IMR-90 (cell line): ENCODE results near the gene ZFP36. TPM values are rescaled to one million over a fixed set of nuclear protein-coding genes. Genes with fewer than 3 reads are reported as not detected.

Experiments used
- ATAC-seq: fragments of 200-7000 bp; cut with Tn5 transposase; 2 replicates; pipeline ENCODE4 v1.9.1; 2020; ENCODE audit warnings: low read depth, mild to moderate bottlenecking, moderate library complexity
- BruUV-seq: library from RNA; stranded (reverse); fragments of 400-500 nt; replicated peaks from 2 replicates; lab custom pipeline; 2021; lab: Mats Ljungman, UMichigan
- CTCF ChIA-PET: fragments of 300-600 bp; formaldehyde crosslinking; extraction: SDS; loops from one replicate; lab custom pipeline; 2021; ENCODE audit warnings: antibody characterized with exemption; lab: Yijun Ruan, JAX
- POLR2A ChIA-PET: fragments of 300-600 bp; sonication (Branson Sonifier 250); formaldehyde crosslinking; loops from one replicate; lab custom pipeline; 2022; ENCODE audit warnings: antibody characterized with exemption; ENCODE audit not compliant: unreplicated experiment; lab: Charles Lee
- DNase-seq: peaks from one replicate; pipeline ENCODE4 v3.0.0; 2013
- H2AFZ ChIP-seq: replicated peaks from 2 replicates; pipeline ENCODE3; 2013; ENCODE audit warnings: low read length, mild to moderate bottlenecking; ENCODE audit not compliant: poor library complexity
- H2AK5ac ChIP-seq: 2 replicates; pipeline ENCODE4 v1.6.1; 2013; ENCODE audit warnings: low read depth, low read length, inconsistent platforms
- H2AK9ac ChIP-seq: replicated peaks from 2 replicates; pipeline ENCODE3; 2013; ENCODE audit warnings: mild to moderate bottlenecking, low read depth, low read length, moderate library complexity; ENCODE audit not compliant: poor library complexity
- H2BK120ac ChIP-seq: 2 replicates; pipeline ENCODE4 v1.6.1; 2013; ENCODE audit warnings: low read depth, low read length, inconsistent platforms
- H2BK15ac ChIP-seq: 3 replicates; pipeline ENCODE4 v1.6.1; 2013; ENCODE audit warnings: low read depth, low read length, inconsistent platforms
- H2BK20ac ChIP-seq: 2 replicates; pipeline ENCODE4 v1.6.1; 2013; ENCODE audit warnings: low read depth, mild to moderate bottlenecking, inconsistent platforms, low read length, moderate library complexity
- H2BK5ac ChIP-seq: 2 replicates; pipeline ENCODE4 v1.6.1; 2013; ENCODE audit warnings: mild to moderate bottlenecking, low read depth, low read length, inconsistent platforms; ENCODE audit not compliant: poor library complexity, severe bottlenecking
- H3K14ac ChIP-seq: replicated peaks from 2 replicates; pipeline ENCODE4 v1.6.1; 2013; ENCODE audit warnings: low read depth, low read length, inconsistent platforms
- H3K18ac ChIP-seq: 2 replicates; pipeline ENCODE4 v1.6.1; 2013; ENCODE audit warnings: low read depth, low read length, control low read depth
- H3K23ac ChIP-seq: 2 replicates; pipeline ENCODE4 v1.6.1; 2013; ENCODE audit warnings: low read depth, low read length, inconsistent platforms
- H3K27ac ChIP-seq: 2 replicates; pipeline ENCODE4 v1.5.1; 2013; ENCODE audit warnings: mild to moderate bottlenecking, control low read depth, low read length; ENCODE audit not compliant: insufficient read depth
- H3K27me3 ChIP-seq: 2 replicates; pipeline ENCODE4 v1.6.1; 2013; ENCODE audit warnings: low read length; ENCODE audit not compliant: control insufficient read depth, insufficient read depth
- H3K36me3 ChIP-seq: 2 replicates; pipeline ENCODE4 v1.6.1; 2013; ENCODE audit warnings: low read length, mixed read lengths; ENCODE audit not compliant: control insufficient read depth, insufficient read depth
- H3K4ac ChIP-seq: 2 replicates; pipeline ENCODE4 v1.6.1; 2013; ENCODE audit warnings: low read depth, low read length, inconsistent platforms
- H3K4me1 ChIP-seq: 2 replicates; pipeline ENCODE4 v1.6.1; 2013; ENCODE audit warnings: low read length, mixed read lengths; ENCODE audit not compliant: control insufficient read depth, insufficient read depth
- H3K4me2 ChIP-seq: 2 replicates; pipeline ENCODE4 v1.6.1; 2013; ENCODE audit warnings: low read depth, mild to moderate bottlenecking, control low read depth, low read length, moderate library complexity
- H3K4me3 ChIP-seq: 2 replicates; pipeline ENCODE4 v1.5.1; 2013; ENCODE audit warnings: low read depth, mild to moderate bottlenecking, control low read depth, low read length, moderate library complexity; ENCODE audit not compliant: insufficient read depth
- H3K56ac ChIP-seq: 2 replicates; pipeline ENCODE4 v1.6.1; 2013; ENCODE audit warnings: low read length, inconsistent platforms; ENCODE audit not compliant: insufficient read depth; ENCODE audit errors: extremely low read depth
- H3K79me1 ChIP-seq, 2 experiments: 2 replicates each; pipeline ENCODE4 v1.6.1; 2013; ENCODE audit warnings: low read length in 2 of 2, inconsistent platforms in 1 of 2, low read depth in 1 of 2
- H3K9ac ChIP-seq: 2 replicates; pipeline ENCODE4 v1.6.1; 2013; ENCODE audit warnings: low read depth, low read length, control low read depth
- H3K9me1 ChIP-seq: 2 replicates; pipeline ENCODE4 v1.6.1; 2013; ENCODE audit warnings: low read length, inconsistent platforms; ENCODE audit not compliant: insufficient read depth
- H3K9me3 ChIP-seq: 2 replicates; pipeline ENCODE4 v1.6.1; 2013; ENCODE audit warnings: low read length; ENCODE audit not compliant: control insufficient read depth, insufficient read depth
- H4K20me1 ChIP-seq: 2 replicates; pipeline ENCODE4 v1.6.1; 2013; ENCODE audit warnings: low read length, inconsistent platforms; ENCODE audit not compliant: insufficient read depth
- H4K5ac ChIP-seq: 2 replicates; pipeline ENCODE4 v1.6.1; 2013; ENCODE audit warnings: mild to moderate bottlenecking, low read depth, low read length, control low read depth
- H4K8ac ChIP-seq, 2 experiments: 2 replicates each; pipeline ENCODE4 v1.6.1; 2013; ENCODE audit warnings: low read depth in 2 of 2, low read length in 2 of 2, control low read depth in 1 of 2, inconsistent platforms in 1 of 2
- H4K91ac ChIP-seq: 2 replicates; pipeline ENCODE4 v1.6.1; 2013; ENCODE audit warnings: low read depth, low read length, inconsistent platforms; ENCODE audit not compliant: insufficient read depth
- CEBPB ChIP-seq: IDR thresholded peaks from 2 replicates; pipeline ENCODE4 v1.6.1; 2012; ENCODE audit warnings: low read depth, low read length, improper control_type of control experiment
- SMC3 ChIP-seq: fragments of 150-350 bp; IDR thresholded peaks from 2 replicates; pipeline ENCODE4 v1.6.1; 2016; ENCODE audit warnings: low read depth, mild to moderate bottlenecking, antibody characterized with exemption, low read length, moderate library complexity
- WGBS, 2 experiments: methylation state at CpG; one replicate each; pipeline versions ENCODE4 v1.1.5 to v1.1.7; 2013; ENCODE audit warnings: missing lambda C conversion rate in 2 of 2; ENCODE audit not compliant: insufficient read length in 1 of 2; ENCODE audit errors: extremely low coverage in 2 of 2; 5-methylcytosine and 5-hydroxymethylcytosine counted together
- dilution Hi-C: fragments of 300-500 bp; cut with HindIII; formaldehyde crosslinking; loops from one replicate; pipeline ENCODE4 v1.14.3; 2018; ENCODE audit warnings: low sequenced_read_pairs; ENCODE audit not compliant: unreplicated experiment
- in situ Hi-C: fragments of 300-500 bp; cut with MboI; formaldehyde crosslinking; loops from 3 replicates; pipeline ENCODE4 v1.14.3; 2019; ENCODE audit warnings: low sequenced_read_pairs, inconsistent platforms, mixed read lengths
- intact Hi-C: fragments of 100-400 bp; cut with micrococcal nuclease; formaldehyde crosslinking; loops from 2 replicates; pipeline ENCODE4 v1.10.0; 2022
- polyA plus RNA-seq, 3 experiments: library from polyadenylated mRNA; depleted of rRNA; stranded (reverse); fragments of >200 nt; gene quantifications; 2 replicates each; pipeline ENCODE4 v1.2.3, GENCODE V29; 2012; ENCODE audit warnings: low replicate concordance in 1 of 3
- total RNA-seq: library from RNA; depleted of rRNA; stranded (reverse); fragments of >200 nt; gene quantifications from 2 replicates; pipeline ENCODE4 v1.2.3, GENCODE V29; 2012
- TF ChIP-seq, protein P1 (sequence below): fragments of 150-350 bp; IDR thresholded peaks from 2 replicates; pipeline ENCODE4 v1.6.1; 2017; ENCODE audit warnings: mild to moderate bottlenecking, antibody characterized with exemption, low read length, low read depth

ZFP36 gene
- total and polyA plus RNA-seq, 2 of the 4 experiments (the other 2 are of a cell fraction), result 1.4 to 45.0 TPM

DNA sequence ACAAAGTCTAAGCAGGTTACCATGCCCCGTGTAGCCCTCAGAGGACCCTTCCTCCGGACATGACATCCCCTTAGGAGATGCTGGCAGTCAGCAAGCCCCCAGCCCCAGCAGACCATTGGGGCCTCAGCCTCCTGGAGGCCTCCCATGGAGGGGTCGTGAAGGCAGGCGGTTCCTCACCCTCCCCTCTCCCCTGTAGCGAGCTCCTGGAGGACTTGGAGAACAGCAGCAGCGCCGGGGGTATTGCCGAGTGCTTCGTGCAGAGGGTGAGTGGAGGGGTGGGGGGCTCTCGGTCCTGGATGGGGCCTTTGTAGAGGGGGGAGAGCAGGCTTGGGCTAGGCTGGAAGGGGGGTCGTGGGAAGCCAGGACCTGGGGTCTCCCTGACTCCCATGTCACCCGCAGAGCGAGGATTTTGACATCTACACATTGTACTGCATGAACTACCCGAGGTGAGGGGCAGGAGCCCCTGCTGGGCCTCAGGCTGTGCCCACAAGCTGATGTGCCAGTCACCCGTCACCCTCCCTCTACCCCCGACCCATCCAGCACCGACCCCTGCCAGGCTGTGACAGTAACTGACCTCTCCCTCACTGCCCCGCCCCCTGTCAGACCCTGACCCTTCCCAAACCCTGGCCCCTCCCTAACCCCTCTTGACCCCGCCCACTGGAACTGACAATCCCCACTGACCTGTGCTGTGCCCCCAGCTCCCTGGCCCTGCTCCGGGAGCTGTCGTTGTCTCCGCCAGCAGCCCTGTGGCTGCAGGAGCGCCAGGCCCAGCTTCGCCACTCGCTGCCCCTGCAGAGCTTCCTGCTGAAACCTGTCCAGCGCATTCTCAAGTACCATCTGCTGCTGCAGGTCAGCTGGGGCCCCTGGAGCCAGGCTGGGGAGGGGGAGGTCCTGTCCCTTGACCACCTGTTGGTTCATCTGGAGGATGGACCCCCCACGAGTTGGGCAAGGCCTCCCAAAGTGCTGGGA is 9.8 kb downstream of the ZFP36 start:
- Histone ChIP-seq H3K9me3 (no peaks in the 10 kb centered on the region), H3K79me1 (peaks cover 13 to 71% of the 10 kb centered on the region in 2 experiments), H2AK9ac (peak overlapping the region; percentile 5), H3K9me1 (peaks cover 12% of the 10 kb centered on the region; the same call in 1 of the 2 replicates), H2AFZ (no peak overlapping the region), H2BK5ac (no peak overlapping the region), H3K14ac (peak overlapping the region; percentile 10; the same call in 1 of the 2 replicates), H3K4me2 (peak overlapping the region; percentile 37; the same call in 1 of the 2 replicates), H3K23ac (peak overlapping the region; percentile 23; the same call in 1 of the 2 replicates), H3K18ac (no peak overlapping the region), H3K4me1 (peaks cover 12% of the 10 kb centered on the region), H2BK120ac (no peak overlapping the region), H2AK5ac (no peak overlapping the region), H3K4ac (no peak overlapping the region), H4K8ac (no peak overlapping the region), H2BK15ac (no peak overlapping the region), H3K27ac (no peak overlapping the region), H3K4me3 (no peak overlapping the region), H3K27me3 (no peaks in the 10 kb centered on the region), H4K5ac (no peak overlapping the region), H3K9ac (no peak overlapping the region), H3K36me3 (peaks cover 51% of the 10 kb centered on the region), H3K56ac (no peak overlapping the region), H4K20me1 (peaks cover 46% of the 10 kb centered on the region), H4K91ac (no peak overlapping the region), H2BK20ac (no peak overlapping the region)
- no TSS peak for BruUV-seq
- ChIA-PET CTCF (interaction anchor here (0.6 kb wide), 1 partner anchor 1723 kb away, joined by 4 read pairs; no protein-coding TSS in a partner anchor), POLR2A (interaction anchor here (0.6 kb wide), 1 partner anchor 456 kb away, joined by 4 read pairs; no protein-coding TSS in a partner anchor)
- TF ChIP-seq CEBPB (no peak), SMC3 (no peak)
- TF ChIP-seq, protein P1, sequence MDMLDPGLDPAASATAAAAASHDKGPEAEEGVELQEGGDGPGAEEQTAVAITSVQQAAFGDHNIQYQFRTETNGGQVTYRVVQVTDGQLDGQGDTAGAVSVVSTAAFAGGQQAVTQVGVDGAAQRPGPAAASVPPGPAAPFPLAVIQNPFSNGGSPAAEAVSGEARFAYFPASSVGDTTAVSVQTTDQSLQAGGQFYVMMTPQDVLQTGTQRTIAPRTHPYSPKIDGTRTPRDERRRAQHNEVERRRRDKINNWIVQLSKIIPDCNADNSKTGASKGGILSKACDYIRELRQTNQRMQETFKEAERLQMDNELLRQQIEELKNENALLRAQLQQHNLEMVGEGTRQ, result no peak
- in situ Hi-C loops (no loop called here), intact Hi-C loops (no loop called here), dilution Hi-C loops (no loop called here)
- 74% methylated on average over 9 of the region's 27 CpGs; no CpG with 5 or more reads in 1 of the 2 experiments for WGBS, 2 experiments
- ATAC-seq, result no peak
- no peak for DNase-seq
